NCI-H524 treated with DMSO at 0.1 percent for 48 hours (cell line): ENCODE measurements around the gene MMD2.

ENCODE experiments used
- DNase-seq: peaks from one replicate; lab custom pipeline; 2025; lab: John Stamatoyannopoulos, UW

The MMD2 gene

DNA sequence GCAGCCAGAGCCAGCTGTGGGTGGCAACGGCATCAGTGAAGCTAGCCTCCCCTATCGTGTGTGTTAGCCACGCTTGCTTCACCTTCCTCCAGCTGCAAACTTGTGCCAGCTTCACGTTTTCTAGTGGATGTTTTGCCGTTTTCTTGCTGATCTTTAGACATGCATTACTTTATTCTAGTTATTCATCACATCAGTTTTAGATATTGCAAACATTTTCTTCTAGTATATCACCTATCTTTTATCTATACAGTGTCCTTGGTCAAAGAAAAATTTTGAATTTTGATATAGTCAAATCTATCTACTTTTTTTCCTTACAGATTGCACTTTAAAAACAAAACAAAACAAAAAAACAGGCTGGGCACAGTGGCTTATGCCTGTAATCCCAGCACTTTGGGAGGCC lies 90.5 kb downstream of the MMD2 start:
- no peak for DNase-seq

GRCh38 chr7:4866528-4867496 lies 92.2 kb downstream of the MMD2 start:
- no peak for DNase-seq

DNA sequence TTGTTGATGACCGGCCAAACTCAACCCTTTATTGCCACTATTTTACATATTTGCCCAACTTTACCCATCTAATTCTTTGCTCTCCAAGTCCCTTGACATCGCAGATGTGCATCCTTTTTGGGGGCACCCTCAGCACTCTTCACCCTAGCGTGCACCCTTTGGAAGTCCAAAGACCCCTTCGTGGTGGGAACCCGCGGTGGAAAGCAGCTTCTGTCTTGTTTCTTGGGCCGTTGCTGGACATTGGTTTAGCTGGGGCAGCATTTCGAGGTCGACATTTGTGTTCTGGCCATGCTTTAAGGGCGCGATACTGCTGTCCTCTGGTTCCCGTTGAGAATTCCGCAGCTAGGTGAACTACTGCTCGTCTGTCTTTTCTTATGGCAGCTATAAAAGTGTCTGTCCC lies 96.8 kb downstream of the MMD2 start:
- DNase-seq: no peak

DNA sequence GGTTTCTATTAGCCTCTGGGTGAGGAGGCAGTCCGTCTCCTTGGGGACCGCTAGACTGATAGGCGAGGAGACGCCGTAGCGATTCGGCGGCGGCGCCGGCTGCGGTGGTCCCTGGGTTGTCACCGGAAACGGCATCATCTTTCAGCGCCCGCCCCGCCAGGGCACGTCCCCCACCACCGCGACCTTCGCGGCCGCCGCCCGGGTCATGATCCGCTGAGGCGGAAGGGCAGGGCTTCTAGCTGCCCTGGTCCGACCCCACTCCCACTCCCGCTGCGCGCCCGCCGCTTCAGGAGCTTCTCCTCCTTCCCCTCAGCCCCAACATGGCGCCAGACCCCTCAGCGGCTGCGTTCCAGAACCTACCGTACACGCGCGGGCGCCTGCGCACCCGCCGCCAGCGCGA lies 97.3 kb downstream of the MMD2 start, which contains the start of gene PAPOLB:
TSS of gene PAPOLB (minus strand) at position 358 of the 400 bp plus-strand sequence. CDS start at position 138, 220 bp downstream.
- DNase-seq: no peak

- no peak for DNase-seq
These were observed 97.8 kb downstream of the MMD2 start for GRCh38 chr7:4861227-4861626.

GRCh38 chr7:4857189-4857588 lies 101.8 kb downstream of the MMD2 start:
- DNase-seq: no peak

GRCh38 chr7:4856336-4857057 lies 102.5 kb downstream of the MMD2 start:
- DNase-seq: peak; percentile 33
